GM12878 (cell line): ENCODE results near the gene TCEAL9. TPM values are rescaled to one million over a fixed set of nuclear protein-coding genes. Genes with fewer than 3 reads are reported as not detected.

Experiments
- ATAC-seq: fragments of 200-7000 bp; cut with Tn5 transposase; 3 replicates; pipeline ENCODE4 v1.9.1; 2020; ENCODE audit warnings: mild to moderate bottlenecking, moderate library complexity
- BruUV-seq: library from RNA; stranded (reverse); fragments of 400-500 nt; replicated peaks from 2 replicates; lab custom pipeline; 2021; lab: Mats Ljungman, UMichigan
- CTCF ChIA-PET: fragments of 300-600 bp; sonication (Branson Sonifier 250); formaldehyde crosslinking; extraction: SDS; loops from one replicate; lab custom pipeline; 2021; ENCODE audit warnings: inconsistent platforms; lab: Yijun Ruan, JAX
- POLR2A ChIA-PET: fragments of 350-600 bp; formaldehyde crosslinking; extraction: SDS; loops from one replicate; lab custom pipeline; 2021; ENCODE audit warnings: inconsistent platforms; lab: Charles Lee
- RAD21 ChIA-PET: fragments of 300-600 bp; sonication (Branson Sonifier 250); formaldehyde crosslinking; loops from one replicate; lab custom pipeline; 2023; ENCODE audit warnings: antibody characterized with exemption; ENCODE audit not compliant: unreplicated experiment; lab: Charles Lee
- SMC1A ChIA-PET: fragments of 300-600 bp; sonication (Branson Sonifier 250); formaldehyde crosslinking; loops from one replicate; lab custom pipeline; 2023; ENCODE audit not compliant: unreplicated experiment, uncharacterized antibody; lab: Charles Lee
- DNase-seq: peaks from one replicate; pipeline ENCODE4 v3.0.0-alpha.2; 2011; ENCODE audit warnings: low read depth, low spot score
- FAIRE-seq: peaks from 3 replicates; lab custom pipeline; 2011; peaks lifted over from hg19 to GRCh38; lab: Jason Lieb, UNC
- H2AFZ ChIP-seq: 2 replicates; pipeline ENCODE4 v1.6.0; 2011; ENCODE audit warnings: low read depth, low read length, control low read depth; ENCODE audit not compliant: control insufficient read depth
- H3K27ac ChIP-seq: 2 replicates; pipeline ENCODE4 v1.5.1; 2011; ENCODE audit warnings: control low read depth; ENCODE audit not compliant: control insufficient read depth, insufficient read depth
- H3K27me3 ChIP-seq, 2 experiments: replicated peaks in 1 of 2; 2 replicates each; pipeline versions ENCODE4 v1.6.0 to v1.6.1; 2011; ENCODE audit warnings: low read length in 1 of 2; ENCODE audit not compliant: control insufficient read depth in 2 of 2, insufficient read depth in 2 of 2
- H3K36me3 ChIP-seq, 2 experiments: 2 replicates each; pipeline ENCODE4 v1.5.1; 2011; ENCODE audit warnings: low read length in 1 of 2; ENCODE audit not compliant: control insufficient read depth in 2 of 2, insufficient read depth in 2 of 2
- H3K4me1 ChIP-seq: 2 replicates; pipeline ENCODE4 v1.6.1; 2011; ENCODE audit warnings: mild to moderate bottlenecking, low read length, moderate library complexity, mixed read lengths; ENCODE audit not compliant: control insufficient read depth, insufficient read depth
- H3K4me2 ChIP-seq: 2 replicates; pipeline ENCODE4 v1.6.0; 2011; ENCODE audit warnings: control low read depth; ENCODE audit not compliant: control insufficient read depth, insufficient read depth
- H3K4me3 ChIP-seq: fragments of 200-600 bp; sonication (generic); 2 replicates; pipeline ENCODE4 v1.5.1; 2016
- H3K79me2 ChIP-seq: 2 replicates; pipeline ENCODE4 v1.6.0; 2011; ENCODE audit warnings: low read length; ENCODE audit not compliant: control insufficient read depth, insufficient read depth
- H3K9ac ChIP-seq: 2 replicates; pipeline ENCODE4 v1.8.0; 2011; ENCODE audit warnings: low read length, control low read depth, mixed read lengths; ENCODE audit not compliant: control insufficient read depth, insufficient read depth
- H3K9me3 ChIP-seq: replicated peaks from 3 replicates; pipeline ENCODE4 v1.5.1; 2011; ENCODE audit warnings: mild to moderate bottlenecking, low read length; ENCODE audit not compliant: control insufficient read depth, insufficient read depth
- H4K20me1 ChIP-seq: 2 replicates; pipeline ENCODE4 v1.6.0; 2011; ENCODE audit not compliant: control insufficient read depth, insufficient read depth
- ATF7 ChIP-seq: fragments of 450-650 bp; IDR thresholded peaks from 2 replicates; pipeline ENCODE4 v1.6.1; 2016; ENCODE audit warnings: low read depth, mild to moderate bottlenecking
- BMI1 ChIP-seq: fragments of 450-650 bp; IDR thresholded peaks from 2 replicates; pipeline ENCODE4 v1.6.1; 2016; ENCODE audit warnings: mild to moderate bottlenecking, moderate library complexity, borderline replicate concordance
- BRCA1 ChIP-seq: IDR thresholded peaks from 2 replicates; pipeline ENCODE4 v1.6.1; 2011; ENCODE audit warnings: low read depth, low read length, improper control_type of control experiment
- CEBPB ChIP-seq, 2 experiments: fragments of 150-350 bp in 1 of 2; IDR thresholded peaks; 2 replicates each; pipeline ENCODE4 v1.6.1; 2012 to 2014; ENCODE audit warnings: low read depth in 2 of 2, low read length in 2 of 2, borderline replicate concordance in 1 of 2, inconsistent platforms in 1 of 2
- ETV6 ChIP-seq, 2 experiments: fragments of 450-650 bp in 1 of 2; IDR thresholded peaks in 1 of 2; conservative IDR thresholded peaks in 1 of 2; 2 replicates each; pipeline ENCODE4 v1.6.1; 2014; ENCODE audit warnings: antibody characterized with exemption in 1 of 2, borderline replicate concordance in 1 of 2, low read depth in 1 of 2, mild to moderate bottlenecking in 1 of 2, moderate library complexity in 1 of 2
- MXI1 ChIP-seq: fragments of 150-350 bp; IDR thresholded peaks from 2 replicates; pipeline ENCODE4 v1.6.1; 2011; ENCODE audit warnings: low read depth, mild to moderate bottlenecking, inconsistent platforms, low read length, improper control_type of control experiment
- SRF ChIP-seq, 2 experiments: IDR thresholded peaks; 2 replicates each; pipeline ENCODE4 v1.6.1; 2011; ENCODE audit warnings: low read depth in 2 of 2, low read length in 2 of 2, mild to moderate bottlenecking in 1 of 2, moderate library complexity in 1 of 2
- ZNF274 ChIP-seq: IDR thresholded peaks from one replicate; pipeline ENCODE4 v1.8.0; 2011; ENCODE audit not compliant: insufficient read length, insufficient read depth
- WGBS: methylation state at CpG from one replicate; pipeline ENCODE4 v1.1.6; 2016; ENCODE audit warnings: low lambda C conversion rate; ENCODE audit not compliant: insufficient replicate concordance, insufficient coverage; ENCODE audit errors: missing lambda C conversion rate; 5-methylcytosine and 5-hydroxymethylcytosine counted together
- in situ Hi-C: fragments of 300-500 bp; cut with MboI; formaldehyde crosslinking; loops from 9 replicates; pipeline ENCODE4 v1.14.3; 2018; ENCODE audit warnings: mixed read lengths
- intact Hi-C: fragments of 100-400 bp; cut with micrococcal nuclease; formaldehyde crosslinking; loops from one replicate; pipeline ENCODE4 v1.14.2; 2022; ENCODE audit not compliant: unreplicated experiment
- polyA plus RNA-seq, 11 experiments: library from polyadenylated mRNA; depleted of rRNA in 4 of 11; unstranded in 6 of 11; stranded (reverse) in 5 of 11; fragments of >200 nt; fragmentation: Nextera tagmentation in 4 of 11; fragmentation: Illumina TruSeq in 1 of 11; extraction: Ambion mirVana in 4 of 11; extraction: Trizol in 1 of 11; gene quantifications; 1 replicate in 1 of 11; 2 replicates in 10 of 11; pipeline versions ENCODE4 v1.2.1 to v1.2.3, GENCODE V29; 2011 to 2016; ENCODE audit warnings: inconsistent platforms in 2 of 11, missing spikeins in 2 of 11, low read depth in 1 of 11
- total RNA-seq, 4 experiments: library from RNA; depleted of rRNA in 3 of 4; stranded (reverse); fragments of >200 nt in 3 of 4; fragmentation: Illumina TruSeq in 1 of 4; extraction: Trizol in 1 of 4; gene quantifications; 2 replicates each; pipeline versions ENCODE4 v1.2.1 to v1.2.3, GENCODE V29; 2013 to 2021
- TF ChIP-seq, protein P1 (sequence below), 3 experiments: IDR thresholded peaks in 2 of 3; conservative IDR thresholded peaks in 1 of 3; 2 replicates each; pipeline ENCODE4 v1.5.1; 2011; ENCODE audit warnings: low read depth in 3 of 3, low read length in 3 of 3, mild to moderate bottlenecking in 3 of 3, control low read depth in 2 of 3, moderate library complexity in 2 of 3, inconsistent platforms in 1 of 3, mixed read lengths in 1 of 3; ENCODE audit not compliant: control insufficient read depth in 2 of 3, insufficient read depth in 1 of 3; ENCODE audit errors: extremely low read depth in 1 of 3
- TF ChIP-seq, protein P2 (sequence below): fragments of 450-650 bp; formaldehyde crosslinking; IDR thresholded peaks from 2 replicates; pipeline ENCODE4 v1.4.0; 2020; ENCODE audit warnings: mild to moderate bottlenecking, moderate library complexity
- TF ChIP-seq, protein P3 (sequence below): IDR thresholded peaks from 2 replicates; pipeline ENCODE4 v1.6.1; 2012; ENCODE audit warnings: mild to moderate bottlenecking, low read depth, low read length

TCEAL9 gene
- total and polyA plus RNA-seq, 10 of the 15 experiments (the other 5 are each of a cell fraction or from before 2014, with no cell fraction given): 0.39 to 2.5 (median 0.90) TPM

DNA sequence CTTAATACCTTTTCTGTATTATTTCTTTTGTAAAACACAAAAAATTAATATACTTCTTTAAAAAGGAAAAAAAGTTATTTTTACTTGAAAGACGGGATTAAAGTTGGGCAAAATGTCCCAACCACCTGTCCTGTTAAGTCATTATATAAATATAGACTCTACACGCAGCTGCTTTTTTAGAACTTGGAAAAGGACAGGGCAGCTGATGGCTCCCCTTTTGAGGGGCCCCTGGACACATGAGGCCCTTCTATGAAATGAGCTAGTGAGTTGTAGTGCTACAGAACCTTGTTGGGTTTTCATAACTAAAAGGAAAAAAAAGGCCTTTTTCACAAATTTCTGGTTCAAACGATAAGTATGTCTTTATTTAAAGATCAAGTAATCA lies 44.9 kb upstream of the TCEAL9 start:
- ATAC-seq: no peak
- no peak overlapping the region for H3K4me3 ChIP-seq

More for the DNA sequence above, 44.9 kb upstream of the TCEAL9 start:
- ChIA-PET POLR2A (no interaction called here), CTCF (interaction anchor here (0.7 kb wide), 1 partner anchor 508 kb away, joined by 4 read pairs; no protein-coding TSS in a partner anchor), SMC1A (no interaction called here)
- in situ Hi-C loops: no loop called here
- DNase-seq: no peak
- Histone ChIP-seq H2AFZ (peak overlapping the region; percentile 42; the same call in 1 of the 2 replicates), H3K27me3 (no peaks in the 10 kb centered on the region), H3K4me2 (no peak overlapping the region), H3K4me1 (no peaks in the 10 kb centered on the region), H3K79me2 (no peaks in the 10 kb centered on the region), H3K9ac (no peak overlapping the region), H3K27ac (no peak overlapping the region), H4K20me1 (no peaks in the 10 kb centered on the region), H3K36me3 (no peaks in the 10 kb centered on the region)
- TF ChIP-seq, protein P1, sequence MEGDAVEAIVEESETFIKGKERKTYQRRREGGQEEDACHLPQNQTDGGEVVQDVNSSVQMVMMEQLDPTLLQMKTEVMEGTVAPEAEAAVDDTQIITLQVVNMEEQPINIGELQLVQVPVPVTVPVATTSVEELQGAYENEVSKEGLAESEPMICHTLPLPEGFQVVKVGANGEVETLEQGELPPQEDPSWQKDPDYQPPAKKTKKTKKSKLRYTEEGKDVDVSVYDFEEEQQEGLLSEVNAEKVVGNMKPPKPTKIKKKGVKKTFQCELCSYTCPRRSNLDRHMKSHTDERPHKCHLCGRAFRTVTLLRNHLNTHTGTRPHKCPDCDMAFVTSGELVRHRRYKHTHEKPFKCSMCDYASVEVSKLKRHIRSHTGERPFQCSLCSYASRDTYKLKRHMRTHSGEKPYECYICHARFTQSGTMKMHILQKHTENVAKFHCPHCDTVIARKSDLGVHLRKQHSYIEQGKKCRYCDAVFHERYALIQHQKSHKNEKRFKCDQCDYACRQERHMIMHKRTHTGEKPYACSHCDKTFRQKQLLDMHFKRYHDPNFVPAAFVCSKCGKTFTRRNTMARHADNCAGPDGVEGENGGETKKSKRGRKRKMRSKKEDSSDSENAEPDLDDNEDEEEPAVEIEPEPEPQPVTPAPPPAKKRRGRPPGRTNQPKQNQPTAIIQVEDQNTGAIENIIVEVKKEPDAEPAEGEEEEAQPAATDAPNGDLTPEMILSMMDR (IDR thresholded peaks at IDR 0.05 in 2 of 3, conservative IDR thresholded peaks at IDR 0.05 in 1 of 3; ENCODE audit: control insufficient read depth in 2 of 3, extremely low read depth in 1 of 3, insufficient read depth in 1 of 3, low read depth in 3 of 3, low read length in 3 of 3): no peak
- TF ChIP-seq ETV6 (conservative IDR thresholded peaks at IDR 0.05 in 1 of 2, IDR thresholded peaks at IDR 0.05 in 1 of 2; ENCODE audit: borderline replicate concordance in 1 of 2, low read depth in 1 of 2): no peak
- TF ChIP-seq, protein P2, sequence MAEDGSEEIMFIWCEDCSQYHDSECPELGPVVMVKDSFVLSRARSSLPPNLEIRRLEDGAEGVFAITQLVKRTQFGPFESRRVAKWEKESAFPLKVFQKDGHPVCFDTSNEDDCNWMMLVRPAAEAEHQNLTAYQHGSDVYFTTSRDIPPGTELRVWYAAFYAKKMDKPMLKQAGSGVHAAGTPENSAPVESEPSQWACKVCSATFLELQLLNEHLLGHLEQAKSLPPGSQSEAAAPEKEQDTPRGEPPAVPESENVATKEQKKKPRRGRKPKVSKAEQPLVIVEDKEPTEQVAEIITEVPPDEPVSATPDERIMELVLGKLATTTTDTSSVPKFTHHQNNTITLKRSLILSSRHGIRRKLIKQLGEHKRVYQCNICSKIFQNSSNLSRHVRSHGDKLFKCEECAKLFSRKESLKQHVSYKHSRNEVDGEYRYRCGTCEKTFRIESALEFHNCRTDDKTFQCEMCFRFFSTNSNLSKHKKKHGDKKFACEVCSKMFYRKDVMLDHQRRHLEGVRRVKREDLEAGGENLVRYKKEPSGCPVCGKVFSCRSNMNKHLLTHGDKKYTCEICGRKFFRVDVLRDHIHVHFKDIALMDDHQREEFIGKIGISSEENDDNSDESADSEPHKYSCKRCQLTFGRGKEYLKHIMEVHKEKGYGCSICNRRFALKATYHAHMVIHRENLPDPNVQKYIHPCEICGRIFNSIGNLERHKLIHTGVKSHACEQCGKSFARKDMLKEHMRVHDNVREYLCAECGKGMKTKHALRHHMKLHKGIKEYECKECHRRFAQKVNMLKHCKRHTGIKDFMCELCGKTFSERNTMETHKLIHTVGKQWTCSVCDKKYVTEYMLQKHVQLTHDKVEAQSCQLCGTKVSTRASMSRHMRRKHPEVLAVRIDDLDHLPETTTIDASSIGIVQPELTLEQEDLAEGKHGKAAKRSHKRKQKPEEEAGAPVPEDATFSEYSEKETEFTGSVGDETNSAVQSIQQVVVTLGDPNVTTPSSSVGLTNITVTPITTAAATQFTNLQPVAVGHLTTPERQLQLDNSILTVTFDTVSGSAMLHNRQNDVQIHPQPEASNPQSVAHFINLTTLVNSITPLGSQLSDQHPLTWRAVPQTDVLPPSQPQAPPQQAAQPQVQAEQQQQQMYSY (CRISPR knock-in tag): no peak
- TF ChIP-seq, protein P3, sequence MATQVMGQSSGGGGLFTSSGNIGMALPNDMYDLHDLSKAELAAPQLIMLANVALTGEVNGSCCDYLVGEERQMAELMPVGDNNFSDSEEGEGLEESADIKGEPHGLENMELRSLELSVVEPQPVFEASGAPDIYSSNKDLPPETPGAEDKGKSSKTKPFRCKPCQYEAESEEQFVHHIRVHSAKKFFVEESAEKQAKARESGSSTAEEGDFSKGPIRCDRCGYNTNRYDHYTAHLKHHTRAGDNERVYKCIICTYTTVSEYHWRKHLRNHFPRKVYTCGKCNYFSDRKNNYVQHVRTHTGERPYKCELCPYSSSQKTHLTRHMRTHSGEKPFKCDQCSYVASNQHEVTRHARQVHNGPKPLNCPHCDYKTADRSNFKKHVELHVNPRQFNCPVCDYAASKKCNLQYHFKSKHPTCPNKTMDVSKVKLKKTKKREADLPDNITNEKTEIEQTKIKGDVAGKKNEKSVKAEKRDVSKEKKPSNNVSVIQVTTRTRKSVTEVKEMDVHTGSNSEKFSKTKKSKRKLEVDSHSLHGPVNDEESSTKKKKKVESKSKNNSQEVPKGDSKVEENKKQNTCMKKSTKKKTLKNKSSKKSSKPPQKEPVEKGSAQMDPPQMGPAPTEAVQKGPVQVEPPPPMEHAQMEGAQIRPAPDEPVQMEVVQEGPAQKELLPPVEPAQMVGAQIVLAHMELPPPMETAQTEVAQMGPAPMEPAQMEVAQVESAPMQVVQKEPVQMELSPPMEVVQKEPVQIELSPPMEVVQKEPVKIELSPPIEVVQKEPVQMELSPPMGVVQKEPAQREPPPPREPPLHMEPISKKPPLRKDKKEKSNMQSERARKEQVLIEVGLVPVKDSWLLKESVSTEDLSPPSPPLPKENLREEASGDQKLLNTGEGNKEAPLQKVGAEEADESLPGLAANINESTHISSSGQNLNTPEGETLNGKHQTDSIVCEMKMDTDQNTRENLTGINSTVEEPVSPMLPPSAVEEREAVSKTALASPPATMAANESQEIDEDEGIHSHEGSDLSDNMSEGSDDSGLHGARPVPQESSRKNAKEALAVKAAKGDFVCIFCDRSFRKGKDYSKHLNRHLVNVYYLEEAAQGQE: no peak
- TF ChIP-seq ATF7: no peak
- no peak for TF ChIP-seq MXI1
- no peak for TF ChIP-seq BRCA1
- TF ChIP-seq SRF (IDR thresholded peaks at IDR 0.05; ENCODE audit: low read depth in 2 of 2, low read length in 2 of 2): no peak
- TF ChIP-seq BMI1: no peak
- no peak for TF ChIP-seq ZNF274
- no peak for TF ChIP-seq CEBPB (IDR thresholded peaks at IDR 0.05; ENCODE audit: borderline replicate concordance in 1 of 2, low read depth in 2 of 2, low read length in 2 of 2)
- TF ChIP-seq, all 136 proteins: peak for 0
- no peak for FAIRE-seq
- intact Hi-C loops: no loop called here
- RAD21 ChIA-PET: no interaction called here
- no peaks in the 10 kb centered on the region for H3K9me3 ChIP-seq
- 40% methylated on average over 3 of the region's 3 CpGs for WGBS
- BruUV-seq: no TSS peak
